Activated CD8-positive, alpha-beta memory T cell treated with anti-CD3 and anti-CD28 coated beads for 4 hours (primary cell): Measurements from ENCODE around the gene APH1B.

Experiments
- DNase-seq, 2 donors: peaks; one replicate each; pipeline ENCODE4 v3.0.0-alpha.2; 2020; ENCODE audit warnings: low read depth in 2 of 2

The APH1B gene

GRCh38 chr15:63352808-63353207 lies 75.4 kb downstream of the APH1B start:
- no peak for DNase-seq

DNA sequence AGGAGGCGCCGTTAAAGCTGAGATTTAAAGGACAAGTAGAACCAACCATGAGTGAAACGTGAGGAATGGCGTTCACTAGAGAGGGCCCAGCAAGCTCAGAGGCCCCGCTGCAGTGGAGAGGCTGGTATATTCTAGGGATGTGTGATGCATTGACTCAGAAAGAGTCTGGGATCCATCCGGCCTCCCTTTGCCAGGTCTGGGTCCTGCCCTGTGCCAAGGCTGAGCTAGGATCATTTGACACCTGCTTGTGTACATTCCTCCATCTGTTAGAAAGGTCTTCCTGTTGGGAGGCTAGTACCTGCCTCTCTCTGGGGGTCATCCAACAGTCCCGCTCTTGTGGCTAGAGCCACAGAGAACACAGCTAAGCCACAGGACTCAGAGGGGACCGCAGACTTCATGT lies 75.9 kb downstream of the APH1B start:
- DNase-seq, result no peak

DNA sequence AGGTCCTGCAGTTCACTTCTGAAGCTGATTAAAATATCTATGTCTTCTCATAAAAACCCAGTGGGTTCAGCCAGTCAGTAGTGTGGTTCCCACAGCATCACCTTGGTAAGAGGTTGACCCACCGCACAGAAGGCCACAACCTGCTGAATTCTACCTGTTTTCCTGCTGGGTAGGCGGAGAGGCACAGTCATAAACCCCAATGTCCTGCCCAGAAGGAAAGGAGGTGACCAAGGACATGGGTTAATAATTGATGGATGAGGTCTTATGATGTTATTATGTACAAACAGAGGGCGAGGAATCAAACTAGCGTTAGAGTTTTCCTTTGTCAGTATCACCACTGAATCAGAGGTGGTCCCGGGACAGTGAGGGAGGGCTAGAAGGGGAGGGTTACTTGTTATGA lies 76.5 kb downstream of the APH1B start:
- no peak for DNase-seq

- no peak for DNase-seq
These were observed 77.6 kb downstream of the APH1B start for GRCh38 chr15:63354821-63355650.

DNA sequence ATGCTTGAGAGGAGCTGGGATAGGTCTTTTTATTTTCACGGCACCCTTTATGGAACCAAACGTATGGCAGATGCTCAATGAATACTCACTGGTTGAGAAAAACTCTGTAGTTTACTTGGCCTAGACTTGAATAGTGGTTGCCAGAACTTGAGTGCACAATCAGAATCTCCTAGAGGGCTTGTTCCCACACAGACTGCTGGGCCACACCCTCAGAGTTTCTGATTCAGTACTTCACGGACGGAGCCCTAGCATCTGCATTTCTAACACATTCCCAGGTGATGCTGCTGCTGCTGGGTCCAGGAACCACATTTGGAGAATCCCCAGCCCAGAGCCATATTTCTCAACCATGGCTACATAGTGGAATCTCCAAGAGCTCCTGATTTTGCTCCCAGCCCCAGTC lies 79.7 kb downstream of the APH1B start:
- DNase-seq, result no peak

DNA sequence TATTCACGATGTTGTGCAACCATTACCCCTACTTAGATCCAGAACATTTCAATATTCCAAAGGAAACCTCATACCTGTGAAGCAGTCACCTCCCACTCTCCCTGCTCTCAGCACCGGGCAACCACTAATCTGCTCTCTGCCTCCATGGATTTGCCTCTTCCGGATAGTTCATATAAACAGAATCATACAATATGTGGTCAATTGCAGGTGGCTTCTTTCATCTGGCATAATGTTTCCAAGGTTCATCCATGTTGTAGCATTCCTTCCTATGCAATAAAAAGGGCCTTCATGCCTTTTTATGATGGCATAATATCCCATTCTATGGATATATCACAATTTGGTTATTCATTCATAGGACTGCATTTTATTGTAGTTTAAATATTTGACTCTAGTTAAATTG lies 80.3 kb downstream of the APH1B start:
- DNase-seq, result no peak

- DNase-seq, result no peak
These were observed 81.0 kb downstream of the APH1B start for GRCh38 chr15:63358241-63359029.
